Spleen (tissue), 7 donors: Measurements from ENCODE around the gene MYL1.

ENCODE experiments used
- POLR2AphosphoS5 ChIP-seq, 3 donors: sonication (generic); formaldehyde crosslinking; IDR thresholded peaks; one replicate each; pipeline ENCODE4 v1.5.1; 2017; ENCODE audit warnings: antibody characterized with exemption in 3 of 3
- TF ChIP-seq, protein P1 (sequence below), 11 experiments: fragments of 200-600 bp in 7 of 11; fragments of 450-650 bp in 4 of 11; sonication (generic) in 4 of 11; IDR thresholded peaks in 8 of 11; conservative IDR thresholded peaks in 3 of 11; 1 replicate in 7 of 11; 2 replicates in 4 of 11; pipeline versions ENCODE4 v1.4.0 to v1.8.0; 2016 to 2021; ENCODE audit warnings: antibody characterized with exemption in 11 of 11, inconsistent platforms in 4 of 11, mild to moderate bottlenecking in 1 of 11
- donor health status: DM: no; HTN: no; CAD: no; lungs with moderate emphysema.
- donor health status: DM: no; HTN: no; CAD: no.
- donor health status: DM: no; HTN: no; CAD: no.

DNA sequence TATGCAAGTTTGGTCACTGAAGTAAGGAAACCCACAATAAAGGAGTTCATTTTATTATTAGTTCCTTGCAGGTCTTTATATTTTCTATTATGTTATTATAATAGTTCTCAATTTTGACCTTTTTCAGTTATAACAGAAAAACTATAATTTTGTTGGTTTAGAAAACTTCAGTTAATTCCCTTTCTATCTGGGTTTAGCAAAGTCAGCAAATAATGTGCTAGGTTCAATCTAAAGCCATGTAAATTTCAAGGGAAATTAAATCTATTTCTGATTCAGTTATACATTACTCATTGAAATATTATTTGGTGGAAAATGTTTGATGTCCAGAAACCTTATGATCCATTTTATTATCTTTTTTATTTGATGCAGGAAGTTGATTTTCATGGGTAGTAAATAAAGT lies 43.7 kb downstream of the MYL1 start:
- TF ChIP-seq, protein P1, sequence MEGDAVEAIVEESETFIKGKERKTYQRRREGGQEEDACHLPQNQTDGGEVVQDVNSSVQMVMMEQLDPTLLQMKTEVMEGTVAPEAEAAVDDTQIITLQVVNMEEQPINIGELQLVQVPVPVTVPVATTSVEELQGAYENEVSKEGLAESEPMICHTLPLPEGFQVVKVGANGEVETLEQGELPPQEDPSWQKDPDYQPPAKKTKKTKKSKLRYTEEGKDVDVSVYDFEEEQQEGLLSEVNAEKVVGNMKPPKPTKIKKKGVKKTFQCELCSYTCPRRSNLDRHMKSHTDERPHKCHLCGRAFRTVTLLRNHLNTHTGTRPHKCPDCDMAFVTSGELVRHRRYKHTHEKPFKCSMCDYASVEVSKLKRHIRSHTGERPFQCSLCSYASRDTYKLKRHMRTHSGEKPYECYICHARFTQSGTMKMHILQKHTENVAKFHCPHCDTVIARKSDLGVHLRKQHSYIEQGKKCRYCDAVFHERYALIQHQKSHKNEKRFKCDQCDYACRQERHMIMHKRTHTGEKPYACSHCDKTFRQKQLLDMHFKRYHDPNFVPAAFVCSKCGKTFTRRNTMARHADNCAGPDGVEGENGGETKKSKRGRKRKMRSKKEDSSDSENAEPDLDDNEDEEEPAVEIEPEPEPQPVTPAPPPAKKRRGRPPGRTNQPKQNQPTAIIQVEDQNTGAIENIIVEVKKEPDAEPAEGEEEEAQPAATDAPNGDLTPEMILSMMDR (IDR thresholded peaks at IDR 0.05 in 8 of 11, conservative IDR thresholded peaks at IDR 0.05 in 3 of 11) = no peak
- no peak for TF ChIP-seq POLR2AphosphoS5 (IDR thresholded peaks at IDR 0.05)
